SIG-M5 (cell line): ENCODE results near the gene SLC27A2.

ENCODE experiments used
- DNase-seq: peaks from one replicate; lab custom pipeline; 2025; lab: John Stamatoyannopoulos, UW

SLC27A2 gene

GRCh38 chr15:50190723-50191122, 8.7 kb downstream of the SLC27A2 start:
- DNase-seq: no peak

- DNase-seq: no peak
Measured at GRCh38 chr15:50192164-50192563, 10.2 kb downstream of the SLC27A2 start.

DNA sequence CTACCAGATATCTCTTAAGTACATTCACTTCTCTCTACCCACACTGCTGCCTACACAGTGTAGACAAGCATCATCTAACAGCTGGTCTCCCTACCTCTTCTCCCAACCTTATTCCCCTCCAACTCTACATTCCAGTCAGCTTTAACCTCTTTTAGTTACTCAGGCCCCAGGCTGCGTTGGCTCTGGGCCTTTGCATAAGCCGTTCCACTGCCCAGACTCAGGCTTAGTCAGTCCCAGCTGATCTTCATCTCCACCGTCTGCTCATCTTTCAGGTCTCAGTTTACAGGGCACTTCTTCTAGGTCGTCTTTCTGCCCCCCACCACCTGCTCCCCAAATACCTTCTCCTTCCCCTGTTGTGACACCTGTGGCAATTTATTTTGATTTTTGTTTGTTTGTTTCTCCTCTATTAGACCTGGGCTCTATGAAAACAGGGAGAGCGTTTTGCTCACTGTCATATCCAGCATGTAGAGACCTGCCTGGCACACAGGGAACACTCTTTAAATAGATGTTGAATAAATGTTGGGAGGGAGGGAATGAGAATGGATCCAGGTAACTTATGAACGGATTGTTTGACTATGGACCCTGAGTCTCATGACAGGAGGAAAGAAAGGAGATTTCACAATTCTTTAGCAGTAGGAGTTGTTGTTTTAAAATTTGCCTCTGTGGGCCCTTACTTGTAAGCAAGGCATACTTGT, 11.1 kb downstream of the SLC27A2 start:
- no peak for DNase-seq

GRCh38 chr15:50202003-50202402, 20.0 kb downstream of the SLC27A2 start:
- DNase-seq: no peak

DNA sequence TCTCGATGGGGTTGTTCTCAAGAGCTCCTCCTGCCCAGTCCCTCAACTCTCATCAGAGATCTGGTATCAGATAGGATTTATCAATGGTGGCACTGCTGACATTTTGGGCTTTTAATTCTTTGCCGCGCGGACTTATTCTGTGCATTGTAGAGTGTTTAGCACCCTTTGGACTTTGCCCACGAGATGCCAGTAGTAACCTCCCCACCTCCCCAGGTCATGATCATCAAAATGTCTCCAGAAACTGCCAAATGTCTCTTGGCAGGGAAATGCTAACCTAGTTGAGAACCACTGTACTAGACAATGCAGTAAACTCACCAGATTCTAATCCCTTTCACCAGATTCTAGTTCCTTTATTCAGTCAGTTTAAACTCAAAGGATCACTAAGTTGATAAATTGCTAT, 24.0 kb downstream of the SLC27A2 start:
- DNase-seq: no peak

- DNase-seq: no peak
Measured at GRCh38 chr15:50209809-50210208, 27.8 kb downstream of the SLC27A2 start.

GRCh38 chr15:50210462-50211157, 28.6 kb downstream of the SLC27A2 start:
- DNase-seq: no peak

- DNase-seq: no peak
Measured at GRCh38 chr15:50218291-50218690, 36.3 kb downstream of the SLC27A2 start.

GRCh38 chr15:50218691-50219090, 36.7 kb downstream of the SLC27A2 start:
- no peak for DNase-seq

- DNase-seq: no peak
Measured at GRCh38 chr15:50219820-50220219, 37.8 kb downstream of the SLC27A2 start.

- DNase-seq: no peak
Measured at GRCh38 chr15:50222181-50222580, 40.2 kb downstream of the SLC27A2 start.

- no peak for DNase-seq
Measured at GRCh38 chr15:50224606-50225005, 42.6 kb downstream of the SLC27A2 start.

DNA sequence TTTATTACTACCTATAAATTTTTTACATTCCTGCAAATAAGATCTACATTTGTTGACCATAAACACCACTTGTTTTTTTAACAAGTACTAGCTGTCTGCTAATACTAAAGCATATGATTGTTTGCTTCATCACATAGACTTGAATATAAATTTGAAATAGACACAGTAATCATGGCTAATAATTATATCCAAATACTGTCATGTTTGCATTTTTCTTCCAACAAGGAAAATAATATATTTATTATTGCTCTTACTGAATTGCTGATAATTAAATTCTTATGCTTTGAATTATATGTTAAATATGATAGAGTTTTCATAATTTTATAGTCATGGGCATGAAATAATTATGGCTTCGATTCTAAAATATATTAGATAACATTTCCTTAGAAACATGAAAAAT, 43.1 kb downstream of the SLC27A2 start:
- no peak for DNase-seq

- no peak for DNase-seq
Measured at GRCh38 chr15:50225938-50226337, 43.9 kb downstream of the SLC27A2 start.

DNA sequence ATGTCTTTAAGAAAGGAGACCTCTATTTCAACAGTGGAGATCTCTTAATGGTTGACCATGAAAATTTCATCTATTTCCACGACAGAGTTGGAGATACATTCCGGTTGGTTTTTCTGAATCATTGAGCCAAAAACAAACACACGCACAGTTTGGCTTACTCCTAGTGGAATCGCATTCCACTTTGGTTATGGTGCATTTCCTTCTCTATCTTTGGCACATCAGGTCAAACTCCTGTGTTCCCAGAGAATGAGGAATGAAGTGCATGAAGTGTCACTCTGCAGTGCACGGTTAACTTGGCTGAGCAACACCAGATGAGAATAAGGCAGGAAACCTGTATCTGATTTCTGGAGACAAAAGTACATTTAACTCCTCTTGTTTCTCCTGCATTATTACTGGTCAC, 45.1 kb downstream of the SLC27A2 start:
- no peak for DNase-seq

GRCh38 chr15:50228866-50229265, 46.9 kb downstream of the SLC27A2 start:
- no peak for DNase-seq

DNA sequence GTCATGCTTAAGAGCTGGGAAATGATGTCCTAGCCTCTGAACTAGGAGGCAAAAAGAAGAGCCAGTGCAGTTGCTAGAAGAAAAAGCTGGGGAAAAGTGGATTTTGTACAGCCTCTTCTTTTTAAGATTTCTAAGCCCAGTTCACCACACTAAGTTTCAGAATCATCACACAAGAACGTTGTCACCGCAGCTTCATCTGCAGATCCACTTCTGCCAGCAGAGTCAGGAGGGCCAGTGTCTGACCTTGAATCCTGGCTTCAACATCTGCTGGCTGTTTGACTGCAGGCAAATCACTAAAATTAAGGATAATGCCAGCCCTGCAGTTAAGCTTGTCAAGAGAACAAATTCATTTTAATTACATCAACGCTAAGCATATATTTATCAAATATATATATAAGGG, 47.3 kb downstream of the SLC27A2 start:
- DNase-seq: no peak

GRCh38 chr15:50231761-50232160, 49.8 kb downstream of the SLC27A2 start:
- DNase-seq: no peak

DNA sequence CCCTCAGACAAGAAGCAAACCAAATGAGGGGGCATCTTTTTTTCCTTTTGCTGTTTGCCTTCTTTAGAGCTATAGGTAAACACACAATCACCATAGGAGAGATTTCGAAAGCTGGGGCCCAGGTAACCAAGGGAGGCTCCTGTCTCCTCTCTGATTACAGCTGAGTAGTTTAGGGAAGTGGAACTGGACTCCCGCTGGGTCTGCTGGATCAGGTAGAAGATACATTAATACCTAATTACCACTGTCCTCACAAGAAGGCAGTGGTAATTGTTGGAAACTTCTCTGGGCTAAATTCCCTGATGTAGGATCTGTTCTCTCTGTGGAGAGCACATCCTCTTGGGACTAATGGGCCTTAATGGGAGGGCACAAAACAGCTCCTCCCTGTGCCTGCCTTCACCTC, 50.8 kb downstream of the SLC27A2 start:
- no peak for DNase-seq

- no peak for DNase-seq
Measured at GRCh38 chr15:50233192-50233736, 51.3 kb downstream of the SLC27A2 start.

GRCh38 chr15:50234764-50235163, 52.8 kb downstream of the SLC27A2 start:
- DNase-seq: no peak

DNA sequence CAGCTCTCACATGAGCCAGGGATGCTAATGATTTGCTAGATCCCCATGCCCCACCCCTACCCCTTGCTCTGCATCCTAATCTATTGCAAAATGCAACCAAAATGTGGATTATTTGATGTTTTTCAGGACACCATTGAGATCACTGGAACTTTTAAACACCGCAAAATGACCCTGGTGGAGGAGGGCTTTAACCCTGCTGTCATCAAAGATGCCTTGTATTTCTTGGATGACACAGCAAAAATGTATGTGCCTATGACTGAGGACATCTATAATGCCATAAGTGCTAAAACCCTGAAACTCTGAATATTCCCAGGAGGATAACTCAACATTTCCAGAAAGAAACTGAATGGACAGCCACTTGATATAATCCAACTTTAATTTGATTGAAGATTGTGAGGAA, 53.8 kb downstream of the SLC27A2 start:
- DNase-seq: no peak

GRCh38 chr15:50236433-50236832, 54.4 kb downstream of the SLC27A2 start:
- no peak for DNase-seq

- DNase-seq: no peak
Measured at GRCh38 chr15:50238255-50238654, 56.3 kb downstream of the SLC27A2 start.
